H9 (cell line): ENCODE measurements around the gene KLB. TPM values are rescaled to one million over a fixed set of nuclear protein-coding genes. Genes with fewer than 3 reads are reported as not detected.

Experiments
- DNase-seq: peaks from one replicate; pipeline ENCODE4 v3.0.0-alpha.2; 2017
- H2AFZ ChIP-seq: one replicate; pipeline ENCODE4 v1.6.1; 2013; ENCODE audit warnings: mild to moderate bottlenecking, low read length, control low read depth, moderate library complexity
- H2AK5ac ChIP-seq: 2 replicates; pipeline ENCODE4 v1.6.1; 2013; ENCODE audit warnings: low read length, control low read depth, mixed read lengths; ENCODE audit not compliant: insufficient read length
- H2BK120ac ChIP-seq: one replicate; pipeline ENCODE4 v1.6.1; 2013; ENCODE audit warnings: low read depth, mild to moderate bottlenecking, low read length, control low read depth, inconsistent platforms; ENCODE audit not compliant: poor library complexity, severe bottlenecking
- H2BK12ac ChIP-seq: 2 replicates; pipeline ENCODE4 v1.6.1; 2013; ENCODE audit warnings: low read length, control low read depth, mixed read lengths, low read depth; ENCODE audit not compliant: insufficient read length
- H2BK15ac ChIP-seq: 2 replicates; pipeline ENCODE4 v1.6.1; 2013; ENCODE audit warnings: low read depth, low read length, control low read depth
- H2BK20ac ChIP-seq: one replicate; pipeline ENCODE4 v1.6.1; 2013; ENCODE audit warnings: low read depth, mild to moderate bottlenecking, low read length, control low read depth, inconsistent platforms; ENCODE audit not compliant: poor library complexity, severe bottlenecking
- H2BK5ac ChIP-seq: 2 replicates; pipeline ENCODE4 v1.6.1; 2013; ENCODE audit warnings: low read length, control low read depth, mixed read lengths; ENCODE audit not compliant: insufficient read length
- H3K14ac ChIP-seq: 2 replicates; pipeline ENCODE4 v1.6.1; 2013; ENCODE audit warnings: low read length, control low read depth; ENCODE audit not compliant: insufficient read depth
- H3K18ac ChIP-seq: 2 replicates; pipeline ENCODE4 v1.6.1; 2013; ENCODE audit warnings: low read depth, mild to moderate bottlenecking, mixed read lengths, low read length, control low read depth; ENCODE audit not compliant: insufficient read length
- H3K23ac ChIP-seq: 2 replicates; pipeline ENCODE4 v1.6.1; 2013; ENCODE audit warnings: low read length, control low read depth, mixed read lengths, low read depth; ENCODE audit not compliant: insufficient read length
- H3K23me2 ChIP-seq: 2 replicates; pipeline ENCODE4 v1.6.1; 2013; ENCODE audit warnings: low read depth, mild to moderate bottlenecking, mixed read lengths, low read length, control low read depth; ENCODE audit not compliant: insufficient read length, poor library complexity, severe bottlenecking
- H3K27ac ChIP-seq: 2 replicates; pipeline ENCODE4 v1.5.1; 2013; ENCODE audit warnings: low read length, control low read depth, mixed read lengths, low read depth; ENCODE audit not compliant: insufficient read length
- H3K27me3 ChIP-seq: 2 replicates; pipeline ENCODE4 v1.6.1; 2013; ENCODE audit warnings: low read length, control low read depth, inconsistent platforms; ENCODE audit not compliant: insufficient read depth
- H3K4ac ChIP-seq: 2 replicates; pipeline ENCODE4 v1.6.1; 2013; ENCODE audit warnings: low read depth, mild to moderate bottlenecking, control low read depth, inconsistent platforms, low read length, moderate library complexity
- H3K4me1 ChIP-seq: 2 replicates; pipeline ENCODE4 v1.6.1; 2013; ENCODE audit warnings: low read length, control low read depth, inconsistent platforms; ENCODE audit not compliant: insufficient read depth
- H3K4me2 ChIP-seq: 2 replicates; pipeline ENCODE4 v1.6.1; 2013; ENCODE audit warnings: low read length, control low read depth, mixed read lengths; ENCODE audit not compliant: insufficient read length, insufficient read depth
- H3K56ac ChIP-seq: 2 replicates; pipeline ENCODE4 v1.6.1; 2013; ENCODE audit warnings: low read depth, mild to moderate bottlenecking, mixed read lengths, low read length, control low read depth; ENCODE audit not compliant: insufficient read length
- H3K79me1 ChIP-seq: 2 replicates; pipeline ENCODE4 v1.6.1; 2013; ENCODE audit warnings: low read depth, mild to moderate bottlenecking, moderate library complexity, low read length, control low read depth, inconsistent platforms; ENCODE audit not compliant: insufficient read depth, poor library complexity, severe bottlenecking
- H3K79me2 ChIP-seq: 2 replicates; pipeline ENCODE4 v1.6.1; 2013; ENCODE audit warnings: low read length, control low read depth, inconsistent platforms; ENCODE audit not compliant: insufficient read depth
- H3K9ac ChIP-seq: 2 replicates; pipeline ENCODE4 v1.6.1; 2013; ENCODE audit warnings: low read length, control low read depth, mixed read lengths; ENCODE audit not compliant: insufficient read length; ENCODE audit errors: extremely low read depth
- H3K9me3 ChIP-seq: one replicate; pipeline ENCODE4 v1.6.1; 2013; ENCODE audit warnings: low read depth, low read length, inconsistent platforms; ENCODE audit not compliant: control insufficient read depth
- H3T11ph ChIP-seq: one replicate; pipeline ENCODE4 v1.6.1; 2013; ENCODE audit warnings: mild to moderate bottlenecking, low read length, control low read depth, inconsistent platforms
- H4K20me1 ChIP-seq: one replicate; pipeline ENCODE4 v1.6.1; 2013; ENCODE audit not compliant: control insufficient read depth, insufficient read length, insufficient read depth
- H4K5ac ChIP-seq: 2 replicates; pipeline ENCODE4 v1.6.1; 2013; ENCODE audit warnings: low read depth, mild to moderate bottlenecking, mixed read lengths, low read length, control low read depth; ENCODE audit not compliant: insufficient read length
- H4K8ac ChIP-seq: replicated peaks from 2 replicates; pipeline ENCODE4 v1.6.1; 2013; ENCODE audit warnings: low read length, control low read depth, mixed read lengths, low read depth; ENCODE audit not compliant: insufficient read length
- H4K91ac ChIP-seq: 2 replicates; pipeline ENCODE4 v1.6.1; 2013; ENCODE audit warnings: low read depth, mild to moderate bottlenecking, moderate library complexity, mixed read lengths, low read length, control low read depth; ENCODE audit not compliant: insufficient read length
- H3K27ac Mint-ChIP-seq, 3 experiments: 2 replicates in 2 of 3; 3 replicates in 1 of 3; pipeline ENCODE4 v1.8.0; 2020 to 2021; ENCODE audit warnings: mixed read lengths in 3 of 3, mild to moderate bottlenecking in 1 of 3, moderate library complexity in 1 of 3
- H3K27me3 Mint-ChIP-seq: 2 replicates; pipeline ENCODE4 v1.8.0; 2021; ENCODE audit warnings: low read depth, mild to moderate bottlenecking, moderate library complexity, mixed read lengths
- H3K36me3 Mint-ChIP-seq, 3 experiments: 2 replicates in 2 of 3; 3 replicates in 1 of 3; pipeline ENCODE4 v1.8.0; 2020 to 2021; ENCODE audit warnings: low read depth in 3 of 3, mixed read lengths in 3 of 3; ENCODE audit not compliant: insufficient read depth in 1 of 3
- H3K4me1 Mint-ChIP-seq, 2 experiments: 2 replicates each; pipeline ENCODE4 v1.8.0; 2020; ENCODE audit warnings: mixed read lengths in 2 of 2
- H3K4me3 Mint-ChIP-seq, 2 experiments: 2 replicates in 1 of 2; 3 replicates in 1 of 2; pipeline ENCODE4 v1.8.0; 2020 to 2021; ENCODE audit warnings: mild to moderate bottlenecking in 2 of 2, mixed read lengths in 2 of 2, moderate library complexity in 1 of 2
- H3K9me3 Mint-ChIP-seq, 2 experiments: 2 replicates in 1 of 2; 3 replicates in 1 of 2; pipeline ENCODE4 v1.8.0; 2020; ENCODE audit warnings: mild to moderate bottlenecking in 2 of 2, mixed read lengths in 2 of 2, moderate library complexity in 1 of 2
- WGBS: extraction: QIAGEN DNeasy Blood & Tissue Kit; methylation state at CpG from one replicate; pipeline ENCODE4 v1.1.7; 2013; ENCODE audit warnings: missing lambda C conversion rate, low lambda C conversion rate, mixed read lengths; ENCODE audit not compliant: insufficient read length; ENCODE audit errors: extremely low coverage; 5-methylcytosine and 5-hydroxymethylcytosine counted together
- total RNA-seq: library from RNA; stranded (reverse); gene quantifications from 2 replicates; pipeline ENCODE4 v1.2.1, GENCODE V29; 2021
- TF ChIP-seq, protein P1 (sequence below): fragments of 200-600 bp; sonication (generic); conservative IDR thresholded peaks from 3 replicates; pipeline ENCODE4 v1.8.0; 2021; ENCODE audit warnings: antibody characterized with exemption, mild to moderate bottlenecking

Gene KLB
- total RNA-seq, 1 experiment from 2014 or later: 0.07 TPM

DNA sequence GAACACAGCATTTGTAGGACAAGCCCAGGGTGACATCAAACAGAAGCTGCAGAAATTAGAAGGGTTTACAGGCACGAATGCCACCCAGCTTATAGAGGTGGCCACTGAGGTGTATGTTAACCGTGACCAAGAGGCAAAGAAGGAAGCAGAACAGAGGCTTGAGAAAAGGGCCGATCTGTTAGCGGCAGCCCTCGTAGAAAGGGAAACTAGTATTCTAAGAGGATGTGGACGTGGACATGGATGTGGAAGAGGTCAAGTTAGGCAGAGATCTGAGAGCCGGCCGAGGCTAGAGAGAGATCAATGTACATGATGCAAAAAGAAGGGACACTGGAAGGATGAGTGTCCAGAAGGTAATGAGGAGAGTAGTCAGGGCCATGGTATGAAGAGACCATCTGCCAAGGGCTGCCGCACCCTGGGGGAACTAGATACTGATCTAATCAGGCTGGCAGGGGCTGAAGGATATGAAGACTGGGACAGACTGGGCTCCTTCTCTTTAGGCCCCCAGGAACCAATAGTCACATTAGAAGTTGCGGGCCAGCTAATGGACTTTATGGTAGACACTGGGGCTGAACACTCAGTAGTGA lies 79.6 kb downstream of the KLB start:
- Histone ChIP-seq H2AFZ (no peak overlapping the region), H4K8ac (no peak overlapping the region), H3T11ph (no peak overlapping the region), H3K23me2 (no peaks in the 10 kb centered on the region), H3K18ac (no peak overlapping the region), H3K4me1 (no peaks in the 10 kb centered on the region), H3K14ac (no peak overlapping the region), H2BK120ac (no peak overlapping the region), H3K9me3 (no peaks in the 10 kb centered on the region), H2BK15ac (no peak overlapping the region), H3K4ac (no peak overlapping the region), H2AK5ac (no peak overlapping the region), H3K9ac (no peak overlapping the region), H3K79me1 (no peaks in the 10 kb centered on the region), H4K91ac (no peak overlapping the region), H2BK12ac (no peak overlapping the region), H3K27ac (no peak overlapping the region), H2BK20ac (no peak overlapping the region), H3K4me2 (no peak overlapping the region), H3K79me2 (no peaks in the 10 kb centered on the region), H3K27me3 (no peaks in the 10 kb centered on the region), H4K5ac (no peak overlapping the region), H2BK5ac (no peak overlapping the region), H4K20me1 (no peaks in the 10 kb centered on the region), H3K56ac (no peak overlapping the region), H3K23ac (no peak overlapping the region)
- Mint-ChIP-seq H3K9me3 (peaks cover 7 to 8% of the 10 kb centered on the region in 2 experiments), H3K27me3 (no peaks in the 10 kb centered on the region), H3K27ac (no peak overlapping the region), H3K36me3 (peaks cover 0 to 7% (median 0%) of the 10 kb centered on the region in 3 experiments; a peak in 3 of 7 replicates), H3K4me1 (no peaks in the 10 kb centered on the region), H3K4me3 (no peak overlapping the region)
- TF ChIP-seq, protein P1, sequence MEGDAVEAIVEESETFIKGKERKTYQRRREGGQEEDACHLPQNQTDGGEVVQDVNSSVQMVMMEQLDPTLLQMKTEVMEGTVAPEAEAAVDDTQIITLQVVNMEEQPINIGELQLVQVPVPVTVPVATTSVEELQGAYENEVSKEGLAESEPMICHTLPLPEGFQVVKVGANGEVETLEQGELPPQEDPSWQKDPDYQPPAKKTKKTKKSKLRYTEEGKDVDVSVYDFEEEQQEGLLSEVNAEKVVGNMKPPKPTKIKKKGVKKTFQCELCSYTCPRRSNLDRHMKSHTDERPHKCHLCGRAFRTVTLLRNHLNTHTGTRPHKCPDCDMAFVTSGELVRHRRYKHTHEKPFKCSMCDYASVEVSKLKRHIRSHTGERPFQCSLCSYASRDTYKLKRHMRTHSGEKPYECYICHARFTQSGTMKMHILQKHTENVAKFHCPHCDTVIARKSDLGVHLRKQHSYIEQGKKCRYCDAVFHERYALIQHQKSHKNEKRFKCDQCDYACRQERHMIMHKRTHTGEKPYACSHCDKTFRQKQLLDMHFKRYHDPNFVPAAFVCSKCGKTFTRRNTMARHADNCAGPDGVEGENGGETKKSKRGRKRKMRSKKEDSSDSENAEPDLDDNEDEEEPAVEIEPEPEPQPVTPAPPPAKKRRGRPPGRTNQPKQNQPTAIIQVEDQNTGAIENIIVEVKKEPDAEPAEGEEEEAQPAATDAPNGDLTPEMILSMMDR: no peak
- no peak for DNase-seq
- WGBS: no CpG with 5 or more reads among the region's 10 CpGs
